GM12872 (cell line): ENCODE results near the gene TBL3.

Experiments used
- TF ChIP-seq, protein P1 (sequence below): IDR thresholded peaks from 3 replicates; pipeline ENCODE4 v1.5.1; 2011; ENCODE audit warnings: low read depth, mild to moderate bottlenecking, low read length, moderate library complexity; ENCODE audit not compliant: insufficient read depth

TBL3 gene

DNA sequence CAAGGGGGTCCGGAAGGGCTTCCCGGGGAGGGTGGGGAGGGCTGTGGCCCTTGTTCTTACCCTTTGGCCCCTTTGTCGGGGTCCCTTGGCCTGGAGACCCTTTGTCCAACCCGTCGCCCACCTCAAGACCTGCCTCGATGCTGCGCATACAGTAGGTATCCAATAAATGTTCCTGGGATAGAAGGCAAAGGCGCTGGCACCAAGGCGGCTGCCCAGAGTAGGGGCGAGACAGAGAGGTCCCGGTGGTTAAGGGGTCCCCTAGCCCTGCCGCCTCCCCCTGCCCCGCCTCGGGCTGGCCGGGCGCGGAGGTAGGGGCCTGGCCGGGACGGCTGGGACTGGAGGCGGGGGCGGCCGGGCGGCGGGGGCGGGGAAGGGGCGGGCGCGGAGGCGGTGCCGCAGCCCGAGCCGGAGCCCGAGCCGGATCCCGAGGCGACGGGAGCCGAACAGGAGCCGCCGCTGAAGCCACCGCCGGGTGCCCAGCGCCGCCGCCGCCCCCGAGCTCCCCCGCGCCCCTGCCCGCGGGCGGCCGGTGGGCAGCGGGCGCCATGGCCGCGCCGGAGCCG, 54.7 kb downstream of the TBL3 start, which contains the start of gene NHERF2:
Gene NHERF2 (plus strand): TSS at position 442 of the 563 bp plus-strand sequence. CDS start 104 bp downstream, at position 546.
- TF ChIP-seq, protein P1, sequence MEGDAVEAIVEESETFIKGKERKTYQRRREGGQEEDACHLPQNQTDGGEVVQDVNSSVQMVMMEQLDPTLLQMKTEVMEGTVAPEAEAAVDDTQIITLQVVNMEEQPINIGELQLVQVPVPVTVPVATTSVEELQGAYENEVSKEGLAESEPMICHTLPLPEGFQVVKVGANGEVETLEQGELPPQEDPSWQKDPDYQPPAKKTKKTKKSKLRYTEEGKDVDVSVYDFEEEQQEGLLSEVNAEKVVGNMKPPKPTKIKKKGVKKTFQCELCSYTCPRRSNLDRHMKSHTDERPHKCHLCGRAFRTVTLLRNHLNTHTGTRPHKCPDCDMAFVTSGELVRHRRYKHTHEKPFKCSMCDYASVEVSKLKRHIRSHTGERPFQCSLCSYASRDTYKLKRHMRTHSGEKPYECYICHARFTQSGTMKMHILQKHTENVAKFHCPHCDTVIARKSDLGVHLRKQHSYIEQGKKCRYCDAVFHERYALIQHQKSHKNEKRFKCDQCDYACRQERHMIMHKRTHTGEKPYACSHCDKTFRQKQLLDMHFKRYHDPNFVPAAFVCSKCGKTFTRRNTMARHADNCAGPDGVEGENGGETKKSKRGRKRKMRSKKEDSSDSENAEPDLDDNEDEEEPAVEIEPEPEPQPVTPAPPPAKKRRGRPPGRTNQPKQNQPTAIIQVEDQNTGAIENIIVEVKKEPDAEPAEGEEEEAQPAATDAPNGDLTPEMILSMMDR, result no peak

DNA sequence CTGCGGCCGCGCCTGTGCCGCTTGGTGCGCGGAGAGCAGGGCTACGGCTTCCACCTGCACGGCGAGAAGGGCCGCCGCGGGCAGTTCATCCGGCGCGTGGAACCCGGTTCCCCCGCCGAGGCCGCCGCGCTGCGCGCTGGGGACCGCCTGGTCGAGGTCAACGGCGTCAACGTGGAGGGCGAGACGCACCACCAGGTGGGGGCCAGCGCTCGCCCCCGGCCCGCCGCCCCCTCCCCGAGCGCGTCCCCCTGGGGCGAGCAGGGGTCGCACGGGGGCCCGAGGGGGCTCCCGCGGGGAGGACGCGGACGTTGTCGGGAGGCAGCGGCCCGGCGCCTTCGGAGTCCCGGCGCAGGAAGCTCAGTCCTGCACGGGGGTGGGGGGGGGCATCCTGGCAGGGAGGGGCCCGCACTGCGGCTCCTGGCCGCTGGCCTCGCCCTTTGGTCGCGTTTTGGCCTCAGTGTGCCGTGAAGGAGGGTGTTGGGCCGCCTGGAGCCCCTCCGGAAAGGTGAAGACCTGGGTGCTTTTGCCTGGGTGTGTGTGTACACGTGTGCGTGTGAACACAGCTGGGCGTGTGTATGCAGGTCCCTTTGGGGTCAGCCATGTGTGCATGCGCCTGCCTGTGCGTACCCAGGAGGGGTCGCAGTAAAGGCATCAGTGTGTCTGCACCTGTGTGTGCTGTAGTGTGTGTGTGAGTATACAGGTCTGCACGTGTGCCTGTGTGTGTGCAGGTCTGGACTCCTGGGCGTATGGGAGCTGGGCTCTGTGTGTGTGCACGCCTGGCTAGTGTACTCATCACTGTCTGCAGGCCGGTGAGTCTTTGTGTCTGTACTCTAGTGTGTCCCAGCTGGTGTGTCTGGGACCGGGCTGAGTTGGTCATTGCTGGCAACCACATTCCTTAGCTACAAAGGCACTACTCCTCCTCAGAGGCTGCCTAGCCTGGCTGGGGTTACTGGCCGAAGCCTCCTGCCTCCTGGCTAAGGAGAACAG, 55.5 kb downstream of the TBL3 start:
- TF ChIP-seq, protein P1, result no peak

DNA sequence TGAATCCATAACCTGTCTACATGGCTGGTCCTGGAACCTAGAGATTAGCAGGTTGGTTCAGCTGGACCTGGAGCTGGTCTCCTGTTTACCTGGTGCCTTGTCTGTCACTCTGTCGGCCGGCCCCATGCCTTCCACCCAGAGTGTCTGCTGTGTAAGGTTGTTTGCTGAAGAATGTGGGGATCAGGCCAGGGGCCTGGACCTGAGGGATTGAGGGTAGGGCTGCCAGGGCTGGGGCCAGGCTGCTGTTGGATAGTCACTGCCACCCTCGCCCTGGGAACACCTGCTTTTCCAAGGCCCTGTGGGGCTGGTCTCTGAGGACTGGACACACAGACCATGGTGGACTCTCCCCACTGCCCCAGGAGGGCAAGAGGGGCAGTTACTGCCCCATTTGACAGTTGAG, 56.3 kb downstream of the TBL3 start:
- TF ChIP-seq, protein P1, result no peak

DNA sequence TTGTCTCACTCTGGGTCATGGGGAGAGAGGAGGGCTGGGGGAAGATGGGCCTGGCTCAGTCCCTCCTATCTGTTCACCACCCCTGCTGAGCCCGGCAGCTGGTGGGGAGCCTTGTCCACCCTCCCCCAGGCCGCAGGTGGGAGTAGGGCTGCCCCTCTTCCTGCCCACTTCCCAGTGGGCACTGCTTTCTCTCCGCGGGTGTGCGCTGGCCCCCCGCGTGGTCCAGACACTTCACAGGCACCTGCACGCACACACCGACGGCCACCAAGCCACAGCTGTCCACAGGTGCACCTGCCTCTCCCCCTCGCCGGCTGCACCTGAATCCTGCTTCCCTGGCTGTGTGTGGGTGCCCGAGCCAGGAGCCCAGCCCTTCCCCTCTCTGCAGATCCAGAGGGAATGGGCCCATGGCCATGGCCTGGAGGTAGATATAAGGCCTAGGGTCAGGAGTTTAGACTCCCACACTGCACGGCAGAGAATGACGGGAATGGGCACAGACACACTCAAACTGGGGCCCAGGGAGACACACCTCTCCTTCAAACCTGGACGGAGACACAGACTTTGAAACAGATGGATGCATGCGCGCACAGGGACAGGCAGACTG, 56.9 kb downstream of the TBL3 start:
- TF ChIP-seq, protein P1, result no peak

DNA sequence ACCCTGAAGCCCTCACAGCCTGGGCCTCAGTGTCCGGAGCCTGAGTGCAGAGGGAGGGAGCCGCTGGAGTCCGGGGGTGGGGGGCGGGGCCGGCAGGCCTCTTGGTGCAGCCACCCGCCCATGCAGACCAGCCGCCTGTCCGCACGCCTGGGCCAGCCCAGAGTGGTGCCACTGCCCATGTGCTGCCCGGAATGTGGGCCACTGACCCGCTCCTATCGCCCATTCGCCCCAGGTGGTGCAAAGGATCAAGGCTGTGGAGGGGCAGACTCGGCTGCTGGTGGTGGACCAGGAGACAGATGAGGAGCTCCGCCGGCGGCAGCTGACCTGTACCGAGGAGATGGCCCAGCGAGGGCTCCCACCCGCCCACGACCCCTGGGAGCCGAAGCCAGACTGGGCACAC, 57.5 kb downstream of the TBL3 start:
- TF ChIP-seq, protein P1, result no peak

DNA sequence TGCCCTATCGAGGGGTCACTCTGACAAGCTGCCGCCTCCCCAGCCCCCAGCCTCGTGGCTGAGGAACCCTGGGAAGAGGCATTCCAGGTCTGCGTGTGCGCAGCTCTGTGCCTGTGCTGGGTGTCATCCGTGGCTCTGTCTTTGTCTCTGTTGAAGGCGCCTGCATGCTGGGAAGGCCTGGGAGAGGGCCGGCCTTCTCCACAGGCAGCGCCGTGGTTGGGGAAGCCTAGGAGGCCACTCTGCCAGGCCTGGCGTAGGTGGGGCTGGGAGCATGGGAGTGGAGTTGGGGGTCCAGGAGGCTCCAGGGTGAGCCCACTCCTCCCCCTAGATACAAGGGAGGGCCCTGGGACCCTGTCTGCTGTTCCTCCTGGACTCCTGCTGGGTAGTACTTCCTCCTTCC, 58.2 kb downstream of the TBL3 start:
- TF ChIP-seq, protein P1, result no peak

DNA sequence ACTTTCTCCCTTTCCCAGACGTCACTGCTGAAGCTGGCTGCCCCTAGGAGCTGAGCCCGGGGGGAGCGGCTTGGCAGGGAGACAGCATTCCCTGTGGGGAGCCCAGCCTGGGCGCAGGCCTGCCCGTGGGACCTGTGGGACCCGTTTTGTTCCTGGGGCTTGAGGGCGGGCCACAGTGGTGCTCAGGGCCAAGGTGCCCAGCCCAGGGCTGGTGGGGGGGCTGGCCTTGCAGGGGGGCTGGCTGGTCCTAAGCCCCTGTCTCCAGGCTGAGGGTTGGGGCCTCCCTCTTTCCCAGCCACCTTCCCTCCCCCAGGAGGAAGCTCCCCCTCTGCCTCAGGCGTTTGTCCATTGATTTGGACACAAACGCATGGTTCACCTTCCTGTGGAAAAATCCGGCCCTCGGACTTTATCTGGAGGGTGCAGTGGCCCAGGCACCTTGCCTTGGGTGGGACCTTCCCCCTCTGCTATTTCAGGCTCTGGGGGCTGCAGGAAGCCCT, 59.3 kb downstream of the TBL3 start:
- TF ChIP-seq, protein P1, result no peak
